ENCODE measurements around the gene ADSL. TPM values are rescaled to one million over a fixed set of nuclear protein-coding genes. Genes with fewer than 3 reads are reported as not detected.

ADSL gene
- total RNA-seq, 1 experiment from 2014 or later: 165 TPM

DNA sequence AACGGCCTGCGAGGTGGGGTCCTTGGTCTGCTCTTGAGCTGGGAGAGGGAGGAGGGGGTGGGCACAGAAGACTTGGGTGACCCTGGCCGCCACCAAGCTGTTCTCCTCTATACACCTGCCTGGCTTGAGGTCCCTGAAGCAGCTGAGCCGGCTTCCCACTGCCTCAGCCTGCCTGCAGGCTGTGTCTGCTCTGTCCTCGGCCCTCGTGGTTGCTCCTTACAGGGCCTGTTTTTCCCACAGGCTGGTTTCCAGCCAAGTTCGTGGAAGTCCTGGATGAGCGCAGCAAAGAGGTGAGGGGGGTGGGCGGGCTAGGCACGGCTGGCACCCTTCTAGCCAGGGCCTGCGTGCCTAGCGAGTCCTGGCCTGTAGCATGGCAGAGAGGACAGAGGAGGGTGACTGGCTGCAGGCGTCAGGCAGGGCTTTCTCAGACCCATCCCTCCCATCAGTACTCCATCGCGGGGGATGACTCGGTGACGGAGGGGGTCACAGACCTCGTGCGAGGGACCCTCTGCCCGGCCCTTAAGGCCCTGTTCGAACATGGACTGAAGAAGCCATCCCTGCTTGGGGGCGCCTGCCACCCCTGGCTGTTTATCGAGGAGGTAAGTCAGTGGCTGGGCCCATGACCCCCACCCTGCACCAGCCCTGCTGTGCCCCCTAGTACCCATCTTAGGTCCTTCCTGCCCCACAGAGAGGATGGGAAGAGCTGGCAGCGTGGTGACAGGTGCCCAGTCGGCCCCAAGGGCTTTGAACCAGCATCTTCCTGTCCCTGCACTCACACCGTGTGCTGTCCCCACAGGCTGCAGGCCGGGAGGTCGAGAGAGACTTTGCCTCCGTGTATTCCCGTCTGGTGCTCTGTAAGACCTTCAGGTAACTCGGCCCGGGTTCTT, 61.8 kb downstream of the ADSL start:
- Histone ChIP-seq H3K4me1 (ENCODE audit: low read length) (peaks cover 90% of the 10 kb centered on the region), H3K4me2 (ENCODE audit: low read depth, low read length, poor library complexity, severe bottlenecking) (no peak overlapping the region), H3K9me3 (ENCODE audit: low read length) (no peaks in the 10 kb centered on the region), H3K79me2 (ENCODE audit: low read length) (peaks cover 4% of the 10 kb centered on the region; the same call in 1 of the 2 replicates), H3K4me3 (ENCODE audit: low read length) (no peak overlapping the region), H2AFZ (ENCODE audit: low read length) (no peak overlapping the region), H3K27ac (ENCODE audit: low read length) (peak overlapping the region; percentile 100), H3K27me3 (ENCODE audit: low read length) (no peaks in the 10 kb centered on the region), H3K9ac (ENCODE audit: low read length) (peak overlapping the region; percentile 27), H4K20me1 (ENCODE audit: insufficient read depth, low read depth, low read length) (no peaks in the 10 kb centered on the region), H3K36me3 (ENCODE audit: insufficient read depth, low read length) (peaks cover 38% of the 10 kb centered on the region), H3K9me2 (replicated peaks; ENCODE audit: insufficient read depth, low read length) (no peaks in the 10 kb centered on the region)
- DNase-seq: peak; percentile 54

GRCh38 chr22:40408718-40409612, 62.7 kb downstream of the ADSL start:
- H3K36me3 ChIP-seq (ENCODE audit: insufficient read depth, low read length): peaks cover 36% of the 10 kb centered on the region

DNA sequence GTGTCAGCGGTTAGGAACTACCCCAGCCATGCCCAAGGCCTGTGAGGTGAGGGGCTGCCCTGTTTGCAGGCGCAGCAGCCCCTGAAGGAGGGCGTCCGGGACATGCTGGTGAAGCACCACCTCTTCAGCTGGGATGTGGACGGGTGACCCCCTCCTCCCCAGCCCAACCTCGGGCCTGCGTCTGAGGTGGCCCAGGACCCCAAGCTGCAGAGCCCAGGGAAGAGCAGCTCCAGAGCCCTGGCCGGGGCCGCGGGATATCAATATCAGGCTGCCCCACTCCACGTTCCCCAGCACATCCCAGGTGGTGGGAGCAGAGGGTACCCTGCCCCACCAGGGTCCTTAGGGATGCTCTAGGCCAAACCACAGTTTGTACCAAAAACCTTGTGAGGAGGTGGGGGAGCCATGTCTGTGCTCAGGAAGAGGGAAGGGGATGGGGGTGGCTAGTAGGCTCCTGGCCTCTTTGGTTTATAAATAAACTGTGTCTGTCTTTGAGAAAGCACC, 63.4 kb downstream of the ADSL start:
- Histone ChIP-seq H3K27me3 (ENCODE audit: low read length) (no peaks in the 10 kb centered on the region), H3K9me3 (ENCODE audit: low read length) (no peaks in the 10 kb centered on the region), H3K9ac (ENCODE audit: low read length) (peak overlapping the region; percentile 21; the same call in 1 of the 2 replicates), H3K36me3 (ENCODE audit: insufficient read depth, low read length) (peaks cover 31% of the 10 kb centered on the region), H3K4me1 (ENCODE audit: low read length) (peaks cover 90% of the 10 kb centered on the region), H3K4me2 (ENCODE audit: low read depth, low read length, poor library complexity, severe bottlenecking) (peak overlapping the region; percentile 5), H3K4me3 (ENCODE audit: low read length) (no peak overlapping the region), H3K27ac (ENCODE audit: low read length) (peak overlapping the region; percentile 100), H3K9me2 (replicated peaks; ENCODE audit: insufficient read depth, low read length) (no peaks in the 10 kb centered on the region), H4K20me1 (ENCODE audit: insufficient read depth, low read depth, low read length) (no peaks in the 10 kb centered on the region), H3K79me2 (ENCODE audit: low read length) (peaks cover 4% of the 10 kb centered on the region; the same call in 1 of the 2 replicates), H2AFZ (ENCODE audit: low read length) (no peak overlapping the region)
- no peak for DNase-seq

More at GRCh38 chr22:40408718-40409612, 62.7 kb downstream of the ADSL start:
- Histone ChIP-seq H3K27ac (ENCODE audit: low read length) (peak overlapping the region; percentile 100), H3K9me3 (ENCODE audit: low read length) (no peaks in the 10 kb centered on the region), H3K9me2 (replicated peaks; ENCODE audit: insufficient read depth, low read length) (no peaks in the 10 kb centered on the region), H3K9ac (ENCODE audit: low read length) (peak overlapping the region; percentile 27), H3K4me3 (ENCODE audit: low read length) (no peak overlapping the region), H3K4me1 (ENCODE audit: low read length) (peaks cover 90% of the 10 kb centered on the region), H2AFZ (ENCODE audit: low read length) (no peak overlapping the region), H3K27me3 (ENCODE audit: low read length) (no peaks in the 10 kb centered on the region), H3K79me2 (ENCODE audit: low read length) (peaks cover 4% of the 10 kb centered on the region; the same call in 1 of the 2 replicates), H3K4me2 (ENCODE audit: low read depth, low read length, poor library complexity, severe bottlenecking) (no peak overlapping the region), H4K20me1 (ENCODE audit: insufficient read depth, low read depth, low read length) (no peaks in the 10 kb centered on the region)
- no peak for DNase-seq

DNA sequence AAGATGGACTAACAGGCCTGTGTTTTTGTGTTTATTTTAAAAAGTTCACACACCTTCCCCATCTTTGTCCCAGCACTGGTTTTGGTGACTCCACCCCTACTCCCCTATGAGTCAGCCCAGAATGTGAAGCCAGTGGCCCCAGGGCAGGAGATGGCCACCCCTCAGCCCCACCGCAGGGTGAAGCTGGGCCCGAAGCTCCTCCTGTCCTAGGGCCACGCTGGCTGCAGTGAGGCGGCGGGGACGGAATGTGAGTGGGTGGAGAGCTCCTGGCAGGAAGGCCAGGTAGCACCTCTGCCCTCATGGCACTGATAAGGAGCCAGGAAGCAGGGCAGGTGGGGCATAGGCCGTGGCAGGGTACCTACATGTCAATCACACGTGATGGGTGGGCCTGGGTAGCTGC, 64.0 kb downstream of the ADSL start:
- H2AFZ ChIP-seq (ENCODE audit: low read length): no peak overlapping the region
- peaks cover 89% of the 10 kb centered on the region for H3K4me1 ChIP-seq (ENCODE audit: low read length)
- peak overlapping the region; percentile 21; the same call in 1 of the 2 replicates for H3K9ac ChIP-seq (ENCODE audit: low read length)
- no peak overlapping the region for H3K4me3 ChIP-seq (ENCODE audit: low read length)
- H3K9me2 ChIP-seq (replicated peaks; ENCODE audit: insufficient read depth, low read length): no peaks in the 10 kb centered on the region
- no peaks in the 10 kb centered on the region for H3K27me3 ChIP-seq (ENCODE audit: low read length)
- H3K4me2 ChIP-seq (ENCODE audit: low read depth, low read length, poor library complexity, severe bottlenecking): peak overlapping the region; percentile 5
- H4K20me1 ChIP-seq (ENCODE audit: insufficient read depth, low read depth, low read length): no peaks in the 10 kb centered on the region
- no peaks in the 10 kb centered on the region for H3K9me3 ChIP-seq (ENCODE audit: low read length)
- peaks cover 27% of the 10 kb centered on the region for H3K36me3 ChIP-seq (ENCODE audit: insufficient read depth, low read length)
- no peak for DNase-seq
- peak overlapping the region; percentile 100 for H3K27ac ChIP-seq (ENCODE audit: low read length)
- H3K79me2 ChIP-seq (ENCODE audit: low read length): peaks cover 4% of the 10 kb centered on the region; the same call in 1 of the 2 replicates

DNA sequence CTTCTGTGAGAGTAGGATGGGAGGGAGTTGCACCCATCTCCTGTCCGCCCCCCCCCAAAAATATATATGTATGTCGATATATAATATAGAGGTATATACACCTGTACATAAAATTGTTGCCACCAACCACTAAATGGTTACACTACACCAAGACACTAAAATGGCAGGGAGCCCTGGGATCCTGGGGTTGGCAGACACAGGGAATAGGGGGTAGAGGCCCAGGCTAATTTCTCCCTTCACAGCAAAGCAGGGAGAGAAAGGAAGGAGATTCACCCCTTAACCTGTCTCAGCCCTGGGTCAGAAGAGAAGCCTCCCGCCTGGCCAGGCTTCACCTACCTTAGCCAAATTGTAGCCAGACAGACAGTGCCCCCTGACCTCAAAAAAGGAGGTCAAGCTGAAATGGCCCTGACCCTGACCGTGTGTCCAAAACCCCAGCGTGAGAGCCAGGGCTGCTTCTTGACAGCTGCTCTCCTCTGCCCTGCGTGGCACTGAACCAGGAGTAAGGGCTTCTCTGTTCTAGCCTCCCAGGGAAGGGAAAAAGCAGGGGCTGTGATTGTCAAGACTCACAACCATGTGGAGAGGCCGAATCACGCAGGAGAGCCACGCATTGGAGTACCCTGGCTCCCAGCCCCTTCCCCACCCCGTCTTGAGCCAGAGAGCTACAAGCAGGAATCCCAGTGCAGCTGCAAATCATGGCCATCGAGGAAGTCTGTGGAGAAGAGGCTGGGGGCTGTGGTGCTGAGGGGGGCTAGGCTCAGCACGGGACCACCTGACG, 64.6 kb downstream of the ADSL start:
- H3K4me3 ChIP-seq (ENCODE audit: low read length): no peak overlapping the region
- peak overlapping the region; percentile 46 for H3K9ac ChIP-seq (ENCODE audit: low read length)
- H3K9me2 ChIP-seq (replicated peaks; ENCODE audit: insufficient read depth, low read length): no peaks in the 10 kb centered on the region
- peak overlapping the region; percentile 100 for H3K27ac ChIP-seq (ENCODE audit: low read length)
- peaks cover 89% of the 10 kb centered on the region for H3K4me1 ChIP-seq (ENCODE audit: low read length)
- no peak overlapping the region for H2AFZ ChIP-seq (ENCODE audit: low read length)
- peaks cover 4% of the 10 kb centered on the region; the same call in 1 of the 2 replicates for H3K79me2 ChIP-seq (ENCODE audit: low read length)
- no peaks in the 10 kb centered on the region for H3K27me3 ChIP-seq (ENCODE audit: low read length)
- no peaks in the 10 kb centered on the region for H4K20me1 ChIP-seq (ENCODE audit: insufficient read depth, low read depth, low read length)
- DNase-seq: no peak
- H3K36me3 ChIP-seq (ENCODE audit: insufficient read depth, low read length): peaks cover 28% of the 10 kb centered on the region
- no peaks in the 10 kb centered on the region for H3K9me3 ChIP-seq (ENCODE audit: low read length)
- H3K4me2 ChIP-seq (ENCODE audit: low read depth, low read length, poor library complexity, severe bottlenecking): peak overlapping the region; percentile 86

DNA sequence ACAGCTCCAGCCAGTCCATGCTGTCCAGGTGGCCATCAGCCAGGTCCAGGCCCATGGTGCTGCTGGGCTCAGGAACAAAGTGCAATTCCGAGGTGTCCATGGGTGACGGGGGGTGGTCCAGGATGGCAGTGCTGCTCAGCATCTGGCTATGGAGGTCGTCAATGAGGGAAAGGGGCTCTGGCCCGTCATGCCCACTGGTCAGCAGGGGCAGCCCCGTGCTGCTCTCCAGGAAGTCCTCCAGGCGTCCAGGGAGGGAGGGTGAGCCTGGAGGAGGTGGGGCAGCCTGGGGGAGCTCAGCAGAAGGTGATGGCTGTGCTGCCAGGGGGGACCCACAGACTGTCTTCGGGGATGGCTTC, 65.2 kb downstream of the ADSL start:
- peaks cover 89% of the 10 kb centered on the region for H3K4me1 ChIP-seq (ENCODE audit: low read length)
- H3K4me3 ChIP-seq (ENCODE audit: low read length): 0 out of 2 replicates have a peak overlapping the region, but pooled peaks have one; percentile 2
- no peaks in the 10 kb centered on the region for H3K9me2 ChIP-seq (replicated peaks; ENCODE audit: insufficient read depth, low read length)
- no peak for DNase-seq
- peaks cover 4% of the 10 kb centered on the region; the same call in 1 of the 2 replicates for H3K79me2 ChIP-seq (ENCODE audit: low read length)
- H3K4me2 ChIP-seq (ENCODE audit: low read depth, low read length, poor library complexity, severe bottlenecking): peak overlapping the region; percentile 86
- no peaks in the 10 kb centered on the region for H3K27me3 ChIP-seq (ENCODE audit: low read length)
- H2AFZ ChIP-seq (ENCODE audit: low read length): no peak overlapping the region
- H3K9me3 ChIP-seq (ENCODE audit: low read length): no peaks in the 10 kb centered on the region
- H3K9ac ChIP-seq (ENCODE audit: low read length): peak overlapping the region; percentile 46
- H4K20me1 ChIP-seq (ENCODE audit: insufficient read depth, low read depth, low read length): no peaks in the 10 kb centered on the region
- H3K36me3 ChIP-seq (ENCODE audit: insufficient read depth, low read length): peaks cover 33% of the 10 kb centered on the region
- H3K27ac ChIP-seq (ENCODE audit: low read length): peak overlapping the region; percentile 100

- Histone ChIP-seq H3K9me3 (ENCODE audit: low read length) (no peaks in the 10 kb centered on the region), H3K4me3 (ENCODE audit: low read length) (0 out of 2 replicates have a peak overlapping the region, but pooled peaks have one; percentile 2)
Observed at GRCh38 chr22:40412441-40412840, 66.1 kb downstream of the ADSL start.

More at GRCh38 chr22:40412441-40412840, 66.1 kb downstream of the ADSL start:
- no peaks in the 10 kb centered on the region for H4K20me1 ChIP-seq (ENCODE audit: insufficient read depth, low read depth, low read length)
- H3K4me1 ChIP-seq (ENCODE audit: low read length): peaks cover 97% of the 10 kb centered on the region
- H3K9ac ChIP-seq (ENCODE audit: low read length): peak overlapping the region; percentile 46
- H3K27me3 ChIP-seq (ENCODE audit: low read length): no peaks in the 10 kb centered on the region
- H3K4me2 ChIP-seq (ENCODE audit: low read depth, low read length, poor library complexity, severe bottlenecking): peak overlapping the region; percentile 86
- no peak overlapping the region for H2AFZ ChIP-seq (ENCODE audit: low read length)
- H3K79me2 ChIP-seq (ENCODE audit: low read length): peaks cover 4% of the 10 kb centered on the region; the same call in 1 of the 2 replicates
- peak overlapping the region; percentile 100 for H3K27ac ChIP-seq (ENCODE audit: low read length)
- H3K9me2 ChIP-seq (replicated peaks; ENCODE audit: insufficient read depth, low read length): no peaks in the 10 kb centered on the region
- H3K36me3 ChIP-seq (ENCODE audit: insufficient read depth, low read length): peaks cover 36% of the 10 kb centered on the region
- peak; percentile 92 for DNase-seq

Measured in Karpas-422 (cell line).